Central memory CD8-positive, alpha-beta T cell (primary cell): Measurements from ENCODE around the gene GSE1.
A peak's percentile ranks its signal among the peaks of the same experiment; 100 is the strongest.

Experiments
- ATAC-seq: fragments of 150-1000 bp; cut with Tn5 transposase; replicated peaks from 2 replicates; pipeline ENCODE4 v1.10.0; 2022; ENCODE audit warnings: mild to moderate bottlenecking, moderate FRiP score, moderate number of reproducible peaks; ENCODE audit not compliant: poor library complexity, severe bottlenecking; ENCODE audit errors: extremely low read depth
- DNase-seq, 2 donors: peaks; one replicate each; pipeline ENCODE4 v3.0.0; 2021; ENCODE audit warnings: low spot score in 2 of 2
- H3K27ac Mint-ChIP-seq: one replicate; pipeline ENCODE4 v1.8.0; 2022; ENCODE audit warnings: low read depth, mild to moderate bottlenecking, moderate library complexity, mixed read lengths
- H3K27me3 Mint-ChIP-seq: one replicate; pipeline ENCODE4 v1.8.0; 2022; ENCODE audit warnings: mixed read lengths
- H3K36me3 Mint-ChIP-seq: one replicate; pipeline ENCODE4 v1.8.0; 2022; ENCODE audit warnings: mild to moderate bottlenecking, moderate library complexity, mixed read lengths; ENCODE audit not compliant: insufficient read depth
- H3K4me1 Mint-ChIP-seq: one replicate; pipeline ENCODE4 v1.8.0; 2022; ENCODE audit warnings: mixed read lengths
- H3K4me3 Mint-ChIP-seq: one replicate; pipeline ENCODE4 v1.8.0; 2022; ENCODE audit warnings: mild to moderate bottlenecking, moderate library complexity, mixed read lengths
- H3K9me3 Mint-ChIP-seq: one replicate; pipeline ENCODE4 v1.8.0; 2022; ENCODE audit warnings: mixed read lengths

Gene GSE1

GRCh38 chr16:85615014-85615851, 2.1 kb downstream of the GSE1 start:
- ATAC-seq (no peak), DNase-seq (no peak)
- Mint-ChIP-seq H3K9me3 (no peaks in the 10 kb centered on the region), H3K4me3 (peak overlapping the region; percentile 76), H3K27me3 (no peaks in the 10 kb centered on the region), H3K36me3 (peaks cover 14% of the 10 kb centered on the region), H3K27ac (peak overlapping the region; percentile 29), H3K4me1 (peaks cover 27% of the 10 kb centered on the region)

GRCh38 chr16:85615852-85616606, 2.9 kb downstream of the GSE1 start:
- Mint-ChIP-seq H3K4me3 (peak overlapping the region; percentile 76), H3K4me1 (peaks cover 27% of the 10 kb centered on the region), H3K9me3 (no peaks in the 10 kb centered on the region), H3K36me3 (peaks cover 14% of the 10 kb centered on the region), H3K27me3 (no peaks in the 10 kb centered on the region), H3K27ac (peak overlapping the region; percentile 29)
- peak; percentile 71 to 82 for DNase-seq
- peak; percentile 64 for ATAC-seq

- peaks cover 14% of the 10 kb centered on the region for H3K36me3 Mint-ChIP-seq
- H3K27me3 Mint-ChIP-seq = no peaks in the 10 kb centered on the region
- DNase-seq (no peak), ATAC-seq (no peak)
- no peaks in the 10 kb centered on the region for H3K9me3 Mint-ChIP-seq
- H3K4me3 Mint-ChIP-seq = peak overlapping the region; percentile 76
- H3K27ac Mint-ChIP-seq = peak overlapping the region; percentile 80
- H3K4me1 Mint-ChIP-seq = peaks cover 35% of the 10 kb centered on the region
Observed at GRCh38 chr16:85616607-85617321, 3.6 kb downstream of the GSE1 start.

GRCh38 chr16:85617948-85618347, 4.8 kb downstream of the GSE1 start:
- peaks cover 46% of the 10 kb centered on the region for H3K4me1 Mint-ChIP-seq
- H3K27me3 Mint-ChIP-seq = no peaks in the 10 kb centered on the region
- H3K27ac Mint-ChIP-seq = no peak overlapping the region
- peak overlapping the region; percentile 7 for H3K4me3 Mint-ChIP-seq
- no peak for DNase-seq
- ATAC-seq = no peak
- no peaks in the 10 kb centered on the region for H3K9me3 Mint-ChIP-seq
- peaks cover 16% of the 10 kb centered on the region for H3K36me3 Mint-ChIP-seq

- no peaks in the 10 kb centered on the region for H3K27me3 Mint-ChIP-seq
- H3K27ac Mint-ChIP-seq = peak overlapping the region; percentile 46
- ATAC-seq = no peak
- no peaks in the 10 kb centered on the region for H3K9me3 Mint-ChIP-seq
- H3K36me3 Mint-ChIP-seq = peaks cover 14% of the 10 kb centered on the region
- H3K4me3 Mint-ChIP-seq = no peak overlapping the region
- no peak for DNase-seq
- peaks cover 52% of the 10 kb centered on the region for H3K4me1 Mint-ChIP-seq
Observed at GRCh38 chr16:85618521-85618920, 5.4 kb downstream of the GSE1 start.

GRCh38 chr16:85619101-85619891, 6.2 kb downstream of the GSE1 start:
- no peaks in the 10 kb centered on the region for H3K27me3 Mint-ChIP-seq
- DNase-seq (no peak), ATAC-seq (no peak)
- H3K4me1 Mint-ChIP-seq = peaks cover 56% of the 10 kb centered on the region
- no peak overlapping the region for H3K4me3 Mint-ChIP-seq
- H3K36me3 Mint-ChIP-seq = peaks cover 14% of the 10 kb centered on the region
- no peaks in the 10 kb centered on the region for H3K9me3 Mint-ChIP-seq
- H3K27ac Mint-ChIP-seq = peak overlapping the region; percentile 46

GRCh38 chr16:85620374-85620773, 7.3 kb downstream of the GSE1 start:
- peak overlapping the region; percentile 19 for H3K27ac Mint-ChIP-seq
- no peak for DNase-seq
- H3K4me1 Mint-ChIP-seq = peaks cover 57% of the 10 kb centered on the region
- H3K36me3 Mint-ChIP-seq = peaks cover 15% of the 10 kb centered on the region
- H3K9me3 Mint-ChIP-seq = no peaks in the 10 kb centered on the region
- no peak overlapping the region for H3K4me3 Mint-ChIP-seq
- ATAC-seq = no peak
- H3K27me3 Mint-ChIP-seq = no peaks in the 10 kb centered on the region

GRCh38 chr16:85621698-85622428, 8.7 kb downstream of the GSE1 start:
- no peak for ATAC-seq
- H3K4me3 Mint-ChIP-seq = no peak overlapping the region
- peaks cover 59% of the 10 kb centered on the region for H3K4me1 Mint-ChIP-seq
- no peak for DNase-seq
- no peaks in the 10 kb centered on the region for H3K27me3 Mint-ChIP-seq
- no peaks in the 10 kb centered on the region for H3K9me3 Mint-ChIP-seq
- peak overlapping the region; percentile 79 for H3K27ac Mint-ChIP-seq
- H3K36me3 Mint-ChIP-seq = peaks cover 14% of the 10 kb centered on the region

- H3K9me3 Mint-ChIP-seq = no peaks in the 10 kb centered on the region
- DNase-seq = no peak
- no peak overlapping the region for H3K4me3 Mint-ChIP-seq
- H3K27me3 Mint-ChIP-seq = no peaks in the 10 kb centered on the region
- H3K36me3 Mint-ChIP-seq = peaks cover 14% of the 10 kb centered on the region
- H3K4me1 Mint-ChIP-seq = peaks cover 55% of the 10 kb centered on the region
- H3K27ac Mint-ChIP-seq = peak overlapping the region; percentile 67
- no peak for ATAC-seq
Observed at GRCh38 chr16:85622683-85623082, 9.6 kb downstream of the GSE1 start.

GRCh38 chr16:85623250-85623649, 10.1 kb downstream of the GSE1 start:
- no peak for DNase-seq
- Mint-ChIP-seq H3K4me1 (peaks cover 50% of the 10 kb centered on the region), H3K9me3 (no peaks in the 10 kb centered on the region), H3K4me3 (no peak overlapping the region), H3K27ac (no peak overlapping the region), H3K36me3 (peaks cover 14% of the 10 kb centered on the region), H3K27me3 (no peaks in the 10 kb centered on the region)
- no peak for ATAC-seq

GRCh38 chr16:85623997-85624601, 11.0 kb downstream of the GSE1 start:
- no peaks in the 10 kb centered on the region for H3K9me3 Mint-ChIP-seq
- ATAC-seq (no peak), DNase-seq (no peak)
- H3K4me1 Mint-ChIP-seq = peaks cover 54% of the 10 kb centered on the region
- H3K36me3 Mint-ChIP-seq = peaks cover 12% of the 10 kb centered on the region
- H3K27ac Mint-ChIP-seq = no peak overlapping the region
- H3K4me3 Mint-ChIP-seq = no peak overlapping the region
- H3K27me3 Mint-ChIP-seq = no peaks in the 10 kb centered on the region
